Measurements from ENCODE around the gene SIN3A. TPM values are rescaled to one million over a fixed set of nuclear protein-coding genes. Genes with fewer than 3 reads are reported as not detected.

Gene SIN3A
- total and polyA plus RNA-seq, 9 of the 15 experiments (the other 6 are each of a cell fraction or from before 2014, with no cell fraction given), result 11.1 to 70.3 (median 25.3) TPM

- TF ChIP-seq BRD9 (IDR thresholded peaks at IDR 0.05; ENCODE audit: low read depth, partially characterized antibody), result no peak
- no peak for TF ChIP-seq ZBTB12 (CRISPR knock-in tag; IDR thresholded peaks at IDR 0.05)
- no peak for TF ChIP-seq HSF4 (CRISPR knock-in tag; IDR thresholded peaks at IDR 0.05; ENCODE audit: borderline replicate concordance)
- 0 out of 2 replicates have a peak, but pooled peaks have one; percentile 33 for TF ChIP-seq HNRNPL (IDR thresholded peaks at IDR 0.05; ENCODE audit: low read depth, low read length)
Measured at GRCh38 chr15:75348562-75349350, 102.7 kb downstream of the SIN3A start (continued).

GRCh38 chr15:75348034-75348561, 103.4 kb downstream of the SIN3A start:
- ATAC-seq, result peak; percentile 61
- TF ChIP-seq, protein P1, sequence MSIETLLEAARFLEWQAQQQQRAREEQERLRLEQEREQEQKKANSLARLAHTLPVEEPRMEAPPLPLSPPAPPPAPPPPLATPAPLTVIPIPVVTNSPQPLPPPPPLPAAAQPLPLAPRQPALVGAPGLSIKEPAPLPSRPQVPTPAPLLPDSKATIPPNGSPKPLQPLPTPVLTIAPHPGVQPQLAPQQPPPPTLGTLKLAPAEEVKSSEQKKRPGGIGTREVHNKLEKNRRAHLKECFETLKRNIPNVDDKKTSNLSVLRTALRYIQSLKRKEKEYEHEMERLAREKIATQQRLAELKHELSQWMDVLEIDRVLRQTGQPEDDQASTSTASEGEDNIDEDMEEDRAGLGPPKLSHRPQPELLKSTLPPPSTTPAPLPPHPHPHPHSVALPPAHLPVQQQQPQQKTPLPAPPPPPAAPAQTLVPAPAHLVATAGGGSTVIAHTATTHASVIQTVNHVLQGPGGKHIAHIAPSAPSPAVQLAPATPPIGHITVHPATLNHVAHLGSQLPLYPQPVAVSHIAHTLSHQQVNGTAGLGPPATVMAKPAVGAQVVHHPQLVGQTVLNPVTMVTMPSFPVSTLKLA (conservative IDR thresholded peaks at IDR 0.05), result no peak
- TF ChIP-seq FOXK2 (conservative IDR thresholded peaks at IDR 0.05 in 1 of 2, IDR thresholded peaks at IDR 0.05 in 1 of 2; ENCODE audit: low read depth in 2 of 2), result no peak
- peak; percentile 73 for TF ChIP-seq PCBP1 (IDR thresholded peaks at IDR 0.05; ENCODE audit: low read depth, low read length, poor library complexity, severe bottlenecking)
- no peak for TF ChIP-seq ZNF316 (IDR thresholded peaks at IDR 0.05)
- TF ChIP-seq ZNF3 (CRISPR knock-in tag; IDR thresholded peaks at IDR 0.05), result no peak
- TF ChIP-seq, protein P2, sequence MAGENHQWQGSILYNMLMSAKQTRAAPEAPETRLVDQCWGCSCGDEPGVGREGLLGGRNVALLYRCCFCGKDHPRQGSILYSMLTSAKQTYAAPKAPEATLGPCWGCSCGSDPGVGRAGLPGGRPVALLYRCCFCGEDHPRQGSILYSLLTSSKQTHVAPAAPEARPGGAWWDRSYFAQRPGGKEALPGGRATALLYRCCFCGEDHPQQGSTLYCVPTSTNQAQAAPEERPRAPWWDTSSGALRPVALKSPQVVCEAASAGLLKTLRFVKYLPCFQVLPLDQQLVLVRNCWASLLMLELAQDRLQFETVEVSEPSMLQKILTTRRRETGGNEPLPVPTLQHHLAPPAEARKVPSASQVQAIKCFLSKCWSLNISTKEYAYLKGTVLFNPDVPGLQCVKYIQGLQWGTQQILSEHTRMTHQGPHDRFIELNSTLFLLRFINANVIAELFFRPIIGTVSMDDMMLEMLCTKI (IDR thresholded peaks at IDR 0.05; ENCODE audit: partially characterized antibody), result no peak
- TF ChIP-seq, protein P3, sequence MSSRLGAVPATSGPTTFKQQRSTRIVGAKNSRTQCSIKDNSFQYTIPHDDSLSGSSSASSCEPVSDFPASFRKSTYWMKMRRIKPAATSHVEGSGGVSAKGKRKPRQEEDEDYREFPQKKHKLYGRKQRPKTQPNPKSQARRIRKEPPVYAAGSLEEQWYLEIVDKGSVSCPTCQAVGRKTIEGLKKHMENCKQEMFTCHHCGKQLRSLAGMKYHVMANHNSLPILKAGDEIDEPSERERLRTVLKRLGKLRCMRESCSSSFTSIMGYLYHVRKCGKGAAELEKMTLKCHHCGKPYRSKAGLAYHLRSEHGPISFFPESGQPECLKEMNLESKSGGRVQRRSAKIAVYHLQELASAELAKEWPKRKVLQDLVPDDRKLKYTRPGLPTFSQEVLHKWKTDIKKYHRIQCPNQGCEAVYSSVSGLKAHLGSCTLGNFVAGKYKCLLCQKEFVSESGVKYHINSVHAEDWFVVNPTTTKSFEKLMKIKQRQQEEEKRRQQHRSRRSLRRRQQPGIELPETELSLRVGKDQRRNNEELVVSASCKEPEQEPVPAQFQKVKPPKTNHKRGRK (tag; IDR thresholded peaks at IDR 0.05), result no peak

More at GRCh38 chr15:75348034-75348561, 103.4 kb downstream of the SIN3A start:
- H3K79me2 ChIP-seq (ENCODE audit: control insufficient read depth, insufficient read depth, low read length), result no peaks in the 10 kb centered on the region
- POLR2A ChIA-PET, result interaction anchor here (0.6 to 0.9 kb wide), 4 partner anchors 16 to 467 kb away, joined by 3 read pairs; no protein-coding TSS in a partner anchor
- intact Hi-C loops (cut with micrococcal nuclease) (no loop called here), in situ Hi-C loops (cut with MboI) (no loop called here)
- H2AFZ ChIP-seq (ENCODE audit: low read depth, low read length), result peak overlapping the region; percentile 95
- H3K4me1 ChIP-seq (replicated peaks in 1 of 2; ENCODE audit: control insufficient read depth in 2 of 2, insufficient read depth in 2 of 2, low read length in 2 of 2), result peaks cover 4 to 31% of the 10 kb centered on the region in 2 experiments; a peak in 3 of 5 replicates
- no TSS peak for BruUV-seq (replicated peaks)
- peak overlapping the region; percentile 61; the same call in 2 of the 3 replicates for H3K27ac ChIP-seq (ENCODE audit: extremely low read depth, low read depth, low read length)
- DNase-seq (ENCODE audit: extremely low read depth in 1 of 4, low spot score in 3 of 4), result peak in 3 of 4 experiments; percentile 54 to 71 (median 69)
- H3K27me3 ChIP-seq (ENCODE audit: control insufficient read depth in 2 of 2, insufficient read depth in 2 of 2, low read length in 2 of 2), result no peaks in the 10 kb centered on the region
- CTCF ChIA-PET (ENCODE audit: low intra/inter-chr PET ratio), result no interaction called here
- H3K4me2 ChIP-seq (ENCODE audit: insufficient read depth, low read length), result peak overlapping the region; percentile 80
- H3K4me3 ChIP-seq, result peak overlapping the region; percentile 55
- no peaks in the 10 kb centered on the region for H4K20me1 ChIP-seq (replicated peaks; ENCODE audit: control insufficient read depth, insufficient read depth, low read length)
- WGBS (ENCODE audit: insufficient coverage, low coverage, missing lambda C conversion rate), result 6% methylated on average over 16 of the region's 45 CpGs
- no peaks in the 10 kb centered on the region for H3K9me1 ChIP-seq (ENCODE audit: control insufficient read depth, insufficient read depth, low read length)
- no peaks in the 10 kb centered on the region for H3K36me3 ChIP-seq (ENCODE audit: control insufficient read depth, insufficient read depth, low read length)
- H3K9ac ChIP-seq (ENCODE audit: insufficient read depth in 1 of 2, low read depth in 2 of 2, low read length in 2 of 2), result peak overlapping the region; percentile 72 to 89
- H3K9me3 ChIP-seq (replicated peaks; ENCODE audit: control insufficient read depth, insufficient read depth, low read depth, low read length), result no peaks in the 10 kb centered on the region
- no peak for FAIRE-seq

Data from K562 (cell line).